HG03060 (cell line): ENCODE measurements around the gene EGFLAM.

Experiments
- ATAC-seq: cut with Tn5 transposase; IDR thresholded peaks from one replicate; pipeline ENCODE4 v1.9.1; 2021; ENCODE audit warnings: low read depth, moderate number of reproducible peaks; ENCODE audit not compliant: unreplicated experiment

EGFLAM gene

GRCh38 chr5:38442247-38442573 is 183.9 kb downstream of the EGFLAM start:
- ATAC-seq, result no peak

- no peak for ATAC-seq
Observed at GRCh38 chr5:38443390-38443789, 185.0 kb downstream of the EGFLAM start.

DNA sequence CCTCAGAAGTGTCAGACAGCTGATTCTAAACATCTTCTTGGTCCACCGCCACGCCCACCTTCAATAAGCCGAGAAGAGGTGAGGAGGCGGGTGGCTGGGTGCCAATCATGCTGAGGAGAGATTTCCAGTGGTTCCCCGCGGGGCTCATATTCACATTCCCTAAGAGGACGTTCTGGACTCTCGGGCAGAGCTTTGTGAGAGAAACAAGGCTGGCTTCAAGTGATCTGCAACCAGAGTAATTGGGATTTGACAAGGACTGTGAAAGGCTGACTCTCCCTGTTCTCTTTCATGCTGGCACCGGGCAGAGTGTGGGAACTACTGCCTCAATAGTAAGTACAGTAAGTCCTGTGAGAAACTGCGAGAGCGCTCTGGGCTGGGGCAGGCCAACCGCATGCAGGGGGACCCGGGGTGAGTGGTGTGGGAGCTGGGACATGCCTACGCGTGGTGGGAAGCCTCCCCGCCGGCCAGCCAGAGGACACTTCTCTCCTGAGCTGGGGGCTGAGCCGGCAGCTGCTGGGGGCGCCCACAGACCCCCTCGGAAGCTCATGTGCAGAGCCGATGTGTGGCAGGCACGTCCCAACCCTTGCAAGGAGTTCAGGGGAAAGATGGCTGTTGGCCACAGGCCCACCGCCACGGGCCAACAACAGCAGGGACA is 187.1 kb downstream of the EGFLAM start:
- no peak for ATAC-seq

DNA sequence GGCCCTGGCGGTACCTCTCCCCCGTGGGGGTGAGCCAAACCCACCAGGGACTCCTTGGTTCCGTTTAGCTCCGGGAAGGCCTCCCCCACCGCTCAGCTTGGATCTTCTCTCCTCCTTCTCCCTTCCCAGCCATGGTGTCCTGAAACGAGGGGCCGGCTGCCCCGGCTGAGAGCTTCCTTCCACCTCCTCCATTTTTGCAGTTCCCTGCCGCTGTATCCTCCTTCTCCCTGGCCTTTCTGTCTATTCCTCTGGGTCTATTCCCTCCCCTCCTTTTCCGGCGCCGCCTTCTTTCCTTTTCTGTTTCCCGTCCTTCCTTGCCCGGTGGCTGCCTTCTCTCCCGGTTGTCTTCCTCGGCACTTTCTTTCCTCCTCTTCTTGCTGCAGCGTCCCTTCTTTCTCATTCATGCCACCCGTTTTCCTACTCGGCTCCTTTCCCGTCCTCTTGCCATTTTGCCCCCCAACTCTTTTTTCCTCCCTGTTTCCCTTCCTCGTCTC is 187.7 kb downstream of the EGFLAM start:
- no peak for ATAC-seq

DNA sequence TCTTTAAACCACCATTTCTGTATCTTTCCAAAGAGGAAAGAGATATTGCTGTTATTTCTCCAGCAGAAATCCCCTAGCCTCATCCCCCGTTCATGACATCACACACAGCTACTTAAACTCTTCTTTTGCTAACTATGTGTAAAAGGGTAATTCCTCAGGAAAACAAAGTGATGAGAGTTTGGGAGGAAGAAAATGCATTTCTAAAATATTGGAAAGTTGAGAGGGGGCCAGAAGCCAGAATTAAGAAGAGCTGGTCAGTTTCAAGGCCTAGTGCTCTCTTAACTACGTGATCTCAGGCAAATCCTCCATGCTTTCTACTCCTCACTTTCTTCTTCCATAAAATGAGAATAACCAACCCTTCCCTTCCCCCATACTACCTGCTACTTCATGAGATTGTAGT is 188.7 kb downstream of the EGFLAM start:
- ATAC-seq, result no peak

- ATAC-seq, result no peak
Observed at GRCh38 chr5:38447786-38448185, 189.4 kb downstream of the EGFLAM start.

DNA sequence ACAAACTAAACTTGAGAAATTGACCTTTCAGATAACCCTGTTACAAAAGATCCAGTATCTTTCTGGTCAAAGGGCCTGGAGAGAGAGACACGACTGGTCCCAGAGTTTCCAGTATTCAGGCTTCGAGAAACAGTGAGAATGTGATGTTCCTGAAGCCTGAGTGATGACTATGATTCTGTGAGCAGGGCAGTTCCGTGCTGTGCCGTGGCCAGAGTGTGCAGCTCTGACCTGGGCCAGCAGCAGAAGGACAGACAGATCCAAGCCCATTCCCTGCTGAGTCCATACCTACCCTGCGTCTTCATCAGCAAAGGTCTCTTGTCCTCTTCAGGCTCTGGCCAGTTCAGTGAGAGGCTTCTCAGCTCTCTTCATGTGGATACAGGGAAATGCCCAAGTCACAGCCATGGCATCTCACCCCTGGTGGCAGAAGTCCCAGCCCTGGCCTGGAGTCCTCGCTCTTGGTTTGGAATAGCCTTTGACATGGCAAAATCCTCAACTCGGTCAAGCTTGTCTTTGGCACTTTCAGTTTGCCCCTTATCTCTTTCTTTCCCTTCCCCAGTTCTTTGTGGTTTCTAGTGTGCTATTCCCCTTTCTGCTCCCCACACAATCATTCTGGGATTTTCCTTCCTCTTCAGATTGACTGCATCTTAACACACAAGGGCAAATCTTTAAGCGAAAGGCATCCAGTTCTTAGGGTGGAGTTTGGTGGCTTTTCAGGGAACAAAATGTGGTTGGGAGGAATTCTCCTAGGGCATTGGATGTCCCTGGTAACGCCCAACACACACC is 190.4 kb downstream of the EGFLAM start:
- no peak for ATAC-seq

DNA sequence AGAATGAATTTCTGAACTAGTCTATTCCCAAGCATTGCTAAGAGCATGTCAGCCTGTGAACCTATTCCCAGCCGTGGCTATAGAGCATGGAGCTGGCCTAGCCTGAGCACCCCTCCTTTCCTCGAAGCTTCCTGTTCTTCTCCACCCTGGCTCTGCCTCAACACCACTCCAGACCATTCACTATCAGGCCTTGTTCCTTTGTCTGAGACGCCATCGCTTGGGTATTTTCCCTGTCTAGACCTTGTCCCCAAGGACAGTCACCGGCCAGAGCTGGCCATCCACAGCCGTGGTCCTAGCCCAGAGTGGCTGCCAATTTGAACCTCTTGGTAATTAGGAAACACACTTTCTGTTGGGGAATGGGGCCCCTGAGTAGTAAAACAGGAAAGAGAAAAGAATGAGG is 192.3 kb downstream of the EGFLAM start:
- no peak for ATAC-seq

GRCh38 chr5:38451074-38451725 is 192.8 kb downstream of the EGFLAM start:
- no peak for ATAC-seq

GRCh38 chr5:38452201-38452600 is 193.8 kb downstream of the EGFLAM start:
- ATAC-seq, result no peak

DNA sequence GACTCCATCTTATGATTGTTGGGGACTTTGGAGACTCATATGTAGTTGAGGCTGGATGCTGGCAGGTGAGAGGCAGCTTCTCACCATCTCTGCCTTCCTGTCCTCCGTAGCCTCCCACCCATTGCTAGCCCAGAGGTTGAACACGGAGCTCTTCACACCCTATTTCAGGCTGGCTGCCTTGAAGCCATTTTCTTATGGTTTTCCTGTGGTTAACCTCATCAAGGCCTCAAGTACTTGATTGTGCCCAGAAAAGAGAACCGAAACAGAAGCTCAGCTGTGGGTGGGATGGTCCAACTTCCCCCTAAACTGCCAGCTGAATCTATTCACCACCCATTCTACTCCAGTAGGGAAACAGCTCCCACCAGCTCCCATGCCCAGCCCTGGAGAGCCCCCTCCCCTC is 195.1 kb downstream of the EGFLAM start:
- peak; percentile 96 for ATAC-seq

DNA sequence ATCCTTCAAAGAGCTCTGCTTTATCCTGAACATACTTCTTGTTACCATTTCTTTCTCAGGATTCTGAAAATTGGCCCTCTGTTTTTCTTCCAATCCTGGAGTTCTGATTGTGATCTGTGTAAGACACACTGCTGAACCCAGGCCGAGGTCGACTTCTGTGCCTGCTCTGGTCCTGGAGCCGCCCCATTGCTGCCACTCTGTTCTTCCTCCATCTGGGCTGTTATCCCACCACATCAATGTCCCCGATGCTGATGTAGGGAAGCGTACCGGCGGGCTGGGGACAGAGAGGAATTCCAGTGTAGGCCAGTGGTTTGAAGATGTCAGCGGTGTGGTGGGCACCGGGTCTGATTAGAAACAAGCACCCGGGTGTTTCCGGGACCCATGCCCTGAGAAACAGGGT is 195.6 kb downstream of the EGFLAM start:
- no peak for ATAC-seq

GRCh38 chr5:38455796-38456330 is 197.5 kb downstream of the EGFLAM start:
- peak; percentile 42 for ATAC-seq

- ATAC-seq, result no peak
Observed at GRCh38 chr5:38456657-38457399, 198.5 kb downstream of the EGFLAM start.

DNA sequence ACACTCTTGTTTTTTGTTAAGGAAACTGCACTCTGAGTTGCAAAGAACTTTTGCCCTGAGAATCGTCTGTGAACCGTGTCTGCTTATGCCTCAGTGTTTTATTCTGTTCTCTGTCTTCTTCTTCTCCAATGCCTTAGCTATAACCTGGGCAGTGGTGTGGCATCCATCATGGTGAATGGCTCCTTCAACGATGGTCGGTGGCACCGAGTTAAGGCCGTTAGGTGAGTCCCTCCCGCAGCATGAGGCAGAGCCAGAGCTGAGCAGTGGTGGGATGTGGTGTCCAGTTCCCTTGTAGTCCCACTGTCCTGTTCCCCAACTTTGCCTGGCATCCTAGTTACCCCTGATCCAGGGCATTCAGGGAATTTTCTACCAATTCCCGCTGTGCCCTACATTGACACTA is 199.8 kb downstream of the EGFLAM start:
- no peak for ATAC-seq

GRCh38 chr5:38462976-38463633 is 204.7 kb downstream of the EGFLAM start:
- ATAC-seq, result no peak

- no peak for ATAC-seq
Observed at GRCh38 chr5:38463634-38464521, 205.5 kb downstream of the EGFLAM start.

GRCh38 chr5:38465061-38465460 is 206.7 kb downstream of the EGFLAM start:
- ATAC-seq, result no peak

GRCh38 chr5:38465702-38466423 is 207.5 kb downstream of the EGFLAM start:
- ATAC-seq, result no peak
